Measurements from ENCODE around the gene SCN2B. TPM values are rescaled to one million over a fixed set of nuclear protein-coding genes. Genes with fewer than 3 reads are reported as not detected.

SCN2B gene
- total and polyA plus RNA-seq, 2 of the 4 experiments (the other 2 are of a cell fraction) = under 0.01 to 0.05 TPM

GRCh38 chr11:118200497-118200896 is 24.1 kb upstream of the SCN2B start:
- H3K9me1 ChIP-seq (ENCODE audit: insufficient read depth, low read length) = no peaks in the 10 kb centered on the region

More at GRCh38 chr11:118200497-118200896, 24.1 kb upstream of the SCN2B start:
- Histone ChIP-seq H3K56ac (ENCODE audit: extremely low read depth, insufficient read depth, low read length) (no peak overlapping the region), H3K18ac (ENCODE audit: low read depth, low read length) (no peak overlapping the region), H2BK20ac (ENCODE audit: low read depth, low read length) (no peak overlapping the region), H4K8ac (ENCODE audit: low read depth in 2 of 2, low read length in 2 of 2) (no peak overlapping the region), H2BK15ac (ENCODE audit: low read depth, low read length) (no peak overlapping the region), H3K4me2 (ENCODE audit: low read depth, low read length) (no peak overlapping the region), H3K27ac (ENCODE audit: insufficient read depth, low read length) (no peak overlapping the region), H3K79me1 (ENCODE audit: low read depth in 1 of 2, low read length in 2 of 2) (no peaks in the 10 kb centered on the region), H4K5ac (ENCODE audit: low read depth, low read length) (no peak overlapping the region), H2AFZ (replicated peaks; ENCODE audit: low read length, poor library complexity) (no peak overlapping the region), H3K4me3 (ENCODE audit: insufficient read depth, low read depth, low read length) (no peak overlapping the region), H3K4me1 (ENCODE audit: control insufficient read depth, insufficient read depth, low read length) (no peaks in the 10 kb centered on the region), H3K14ac (replicated peaks; ENCODE audit: low read depth, low read length) (no peak overlapping the region), H4K91ac (ENCODE audit: insufficient read depth, low read depth, low read length) (no peak overlapping the region), H2AK5ac (ENCODE audit: low read depth, low read length) (no peak overlapping the region), H3K23ac (ENCODE audit: low read depth, low read length) (no peak overlapping the region), H2BK5ac (ENCODE audit: low read depth, low read length, poor library complexity, severe bottlenecking) (no peak overlapping the region), H3K27me3 (ENCODE audit: control insufficient read depth, insufficient read depth, low read length) (peaks cover 9% of the 10 kb centered on the region), H3K9me3 (ENCODE audit: control insufficient read depth, insufficient read depth, low read length) (no peaks in the 10 kb centered on the region), H3K9ac (ENCODE audit: low read depth, low read length) (no peak overlapping the region), H4K20me1 (ENCODE audit: insufficient read depth, low read length) (no peaks in the 10 kb centered on the region), H3K4ac (ENCODE audit: low read depth, low read length) (no peak overlapping the region), H2BK120ac (ENCODE audit: low read depth, low read length) (no peak overlapping the region), H3K36me3 (ENCODE audit: control insufficient read depth, insufficient read depth, low read length) (no peaks in the 10 kb centered on the region), H2AK9ac (replicated peaks; ENCODE audit: low read depth, low read length, poor library complexity) (no peak overlapping the region)
- no CpG with 5 or more reads among the region's 5 CpGs for WGBS, 2 experiments (ENCODE audit: extremely low coverage in 2 of 2, insufficient read length in 1 of 2)
- ATAC-seq (ENCODE audit: low read depth) (no peak), DNase-seq (no peak)
- in situ Hi-C loops (cut with MboI; ENCODE audit: low sequenced_read_pairs) = no loop called here
- intact Hi-C loops (cut with micrococcal nuclease) = no loop called here
- TF ChIP-seq RFX5 (IDR thresholded peaks at IDR 0.05; ENCODE audit: low read depth, low read length) = no peak
- no peak for TF ChIP-seq RCOR1 (IDR thresholded peaks at IDR 0.05; ENCODE audit: insufficient replicate concordance, low read length)
- TF ChIP-seq CHD1 (IDR thresholded peaks at IDR 0.05; ENCODE audit: low read depth, low read length) = no peak
- TF ChIP-seq NFE2L2 (IDR thresholded peaks at IDR 0.05; ENCODE audit: low read depth, low read length) = no peak
- TF ChIP-seq CTCF (conservative IDR thresholded peaks at IDR 0.05; ENCODE audit: low read depth, low read length) = no peak
- TF ChIP-seq RAD21 (IDR thresholded peaks at IDR 0.05; ENCODE audit: low read length) = no peak
- no peak for TF ChIP-seq MXI1 (IDR thresholded peaks at IDR 0.05; ENCODE audit: borderline replicate concordance, low read depth, low read length)
- TF ChIP-seq ELK1 (IDR thresholded peaks at IDR 0.05; ENCODE audit: borderline replicate concordance, low read depth, low read length) = no peak
- no TSS peak for BruUV-seq (replicated peaks)
- dilution Hi-C loops (cut with HindIII; ENCODE audit: low sequenced_read_pairs, unreplicated experiment) = no loop called here
- ChIA-PET POLR2A (ENCODE audit: unreplicated experiment) (no interaction called here), CTCF (no interaction called here)

Measured in IMR-90 (cell line).